ENCODE data around the gene EID3. TPM values are rescaled to one million over a fixed set of nuclear protein-coding genes. Genes with fewer than 3 reads are reported as not detected.
A peak's percentile ranks its signal among the peaks of the same experiment; 100 is the strongest.

Gene EID3
- total RNA-seq, 2 experiments from 2014 or later: 3.4 TPM

DNA sequence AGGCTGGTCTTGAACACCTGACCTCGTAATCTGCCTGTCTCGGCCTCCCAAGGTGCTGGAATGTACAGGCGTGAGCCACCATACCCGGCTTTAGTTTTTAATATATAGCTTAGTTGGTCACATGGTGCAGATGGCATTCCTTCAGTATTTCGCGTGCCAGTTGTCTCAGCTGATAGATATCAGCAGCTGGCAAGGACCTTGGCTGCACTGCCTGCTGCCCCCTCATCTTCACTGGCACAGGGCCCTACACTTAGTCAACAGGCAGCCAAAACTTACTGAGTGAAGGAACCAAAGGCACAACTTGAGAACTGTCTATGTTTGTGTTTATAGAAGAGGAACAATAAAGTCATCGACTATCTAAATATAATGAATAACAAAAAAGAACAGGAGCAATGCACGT is 31.0 kb downstream of the EID3 start:
- no peaks in the 10 kb centered on the region for H3K9me3 Mint-ChIP-seq
- DNase-seq: no peak
- no peak overlapping the region for H3K27ac Mint-ChIP-seq
- peaks cover 22% of the 10 kb centered on the region for H3K36me3 Mint-ChIP-seq (ENCODE audit: low read depth)
- no peaks in the 10 kb centered on the region for H3K4me1 Mint-ChIP-seq (ENCODE audit: low read depth)
- no peaks in the 10 kb centered on the region for H3K27me3 Mint-ChIP-seq (ENCODE audit: low read depth)
- intact Hi-C loops (cut with micrococcal nuclease): no loop called here
- CTCF ChIA-PET: interaction anchor here (0.7 kb wide), 1 partner anchor 47 kb away, joined by 3 read pairs; no protein-coding TSS in a partner anchor
- H3K4me3 Mint-ChIP-seq: no peak overlapping the region

DNA sequence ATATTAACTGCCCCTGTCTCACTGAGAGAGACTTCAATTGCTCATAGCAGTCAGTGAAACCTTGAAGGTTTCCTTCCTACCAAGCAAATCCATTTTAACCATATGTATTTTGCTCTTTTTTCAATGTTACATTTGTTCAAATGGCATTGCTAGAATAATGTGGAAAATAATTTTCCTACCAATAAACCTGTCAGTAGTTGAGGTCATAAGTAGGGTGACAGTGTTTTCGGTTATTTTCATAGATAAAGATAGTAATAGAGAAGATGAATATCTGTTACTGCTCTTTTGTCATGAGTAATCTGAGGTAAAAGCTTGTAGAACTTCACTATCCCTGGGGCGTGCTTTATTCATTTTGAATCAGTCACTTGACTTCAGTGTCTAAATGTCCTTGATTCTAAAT is 32.6 kb downstream of the EID3 start:
- Mint-ChIP-seq H3K27ac (no peak overlapping the region), H3K4me1 (ENCODE audit: low read depth) (no peaks in the 10 kb centered on the region), H3K27me3 (ENCODE audit: low read depth) (no peaks in the 10 kb centered on the region), H3K4me3 (no peak overlapping the region), H3K9me3 (no peaks in the 10 kb centered on the region), H3K36me3 (ENCODE audit: low read depth) (peaks cover 34% of the 10 kb centered on the region)
- DNase-seq: no peak
- CTCF ChIA-PET: interaction anchor here (0.6 kb wide), 1 partner anchor 528 kb away, joined by 3 read pairs; no protein-coding TSS in a partner anchor
- intact Hi-C loops (cut with micrococcal nuclease): no loop called here

- no peak for DNase-seq
- Mint-ChIP-seq H3K27ac (no peak overlapping the region), H3K9me3 (no peaks in the 10 kb centered on the region), H3K4me3 (no peak overlapping the region), H3K36me3 (ENCODE audit: low read depth) (peaks cover 36% of the 10 kb centered on the region), H3K4me1 (ENCODE audit: low read depth) (no peaks in the 10 kb centered on the region), H3K27me3 (ENCODE audit: low read depth) (no peaks in the 10 kb centered on the region)
- intact Hi-C loops (cut with micrococcal nuclease): no loop called here
- CTCF ChIA-PET: no interaction called here
Measured at GRCh38 chr12:104337030-104337558, 33.6 kb downstream of the EID3 start.

- Mint-ChIP-seq H3K27ac (no peak overlapping the region), H3K9me3 (no peaks in the 10 kb centered on the region), H3K4me1 (ENCODE audit: low read depth) (no peaks in the 10 kb centered on the region), H3K27me3 (ENCODE audit: low read depth) (no peaks in the 10 kb centered on the region), H3K36me3 (ENCODE audit: low read depth) (peaks cover 39% of the 10 kb centered on the region), H3K4me3 (no peak overlapping the region)
- intact Hi-C loops (cut with micrococcal nuclease): no loop called here
- CTCF ChIA-PET: interaction anchor here (0.6 to 1.4 kb wide), 3 partner anchors 19 to 120 kb away, joined by 3 to 7 read pairs (median 4); no protein-coding TSS in a partner anchor
- no peak for DNase-seq
Measured at GRCh38 chr12:104339663-104340062, 36.1 kb downstream of the EID3 start.

DNA sequence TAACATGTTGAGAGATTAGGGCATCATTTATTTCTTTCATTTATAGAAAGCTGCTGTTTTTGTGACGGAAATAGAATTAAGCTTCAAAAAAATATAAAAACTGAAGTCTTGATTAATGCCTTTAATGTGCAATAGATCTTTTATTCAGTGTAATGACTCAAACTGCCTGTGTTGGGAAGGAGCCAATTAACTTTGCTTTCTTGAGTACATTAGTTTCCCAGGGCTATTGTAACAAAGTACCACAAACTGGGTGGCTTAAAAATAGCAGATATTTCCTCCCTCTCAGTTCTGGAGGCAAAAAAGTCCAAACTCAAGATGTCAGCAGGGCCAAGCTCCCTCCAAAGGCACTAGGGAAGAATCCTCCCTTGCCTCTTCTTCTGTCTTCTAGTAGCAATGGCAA is 36.6 kb downstream of the EID3 start:
- peaks cover 37% of the 10 kb centered on the region for H3K36me3 Mint-ChIP-seq (ENCODE audit: low read depth)
- H3K4me1 Mint-ChIP-seq (ENCODE audit: low read depth): no peaks in the 10 kb centered on the region
- no peaks in the 10 kb centered on the region for H3K27me3 Mint-ChIP-seq (ENCODE audit: low read depth)
- H3K27ac Mint-ChIP-seq: no peak overlapping the region
- no peaks in the 10 kb centered on the region for H3K9me3 Mint-ChIP-seq
- CTCF ChIA-PET: interaction anchor here (0.6 to 1.4 kb wide), 3 partner anchors 12 to 42 kb away, joined by 3 to 4 read pairs (median 3); no protein-coding TSS in a partner anchor
- intact Hi-C loops (cut with micrococcal nuclease): no loop called here
- no peak for DNase-seq
- no peak overlapping the region for H3K4me3 Mint-ChIP-seq

GRCh38 chr12:104340925-104341611 is 37.5 kb downstream of the EID3 start:
- intact Hi-C loops (cut with micrococcal nuclease): no loop called here
- Mint-ChIP-seq H3K9me3 (no peaks in the 10 kb centered on the region), H3K36me3 (ENCODE audit: low read depth) (peaks cover 40% of the 10 kb centered on the region), H3K4me1 (ENCODE audit: low read depth) (no peaks in the 10 kb centered on the region), H3K4me3 (no peak overlapping the region), H3K27me3 (ENCODE audit: low read depth) (no peaks in the 10 kb centered on the region), H3K27ac (no peak overlapping the region)
- DNase-seq: no peak
- CTCF ChIA-PET: interaction anchor here (0.9 kb wide), 1 partner anchor 41 kb away, joined by 3 read pairs; no protein-coding TSS in a partner anchor

DNA sequence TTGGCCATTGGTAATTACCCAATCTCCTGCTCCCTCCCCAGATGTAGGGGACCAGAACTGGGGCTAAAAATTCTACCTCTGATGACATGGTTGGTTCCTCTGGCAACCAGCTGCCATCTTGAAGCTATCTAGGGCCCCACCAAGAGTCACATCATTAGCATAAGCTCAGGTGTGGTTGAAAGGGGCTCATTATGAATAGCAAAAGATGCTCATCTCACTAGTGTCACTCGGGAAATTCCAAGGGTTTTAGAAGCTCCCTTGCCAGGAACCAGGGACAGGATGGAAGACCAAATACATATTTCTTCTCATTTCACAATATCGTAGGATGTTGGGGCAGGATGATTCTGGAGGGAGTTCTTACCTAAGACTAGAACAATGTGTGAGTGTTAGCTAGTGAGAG is 38.6 kb downstream of the EID3 start:
- no peak overlapping the region for H3K27ac Mint-ChIP-seq

DNA sequence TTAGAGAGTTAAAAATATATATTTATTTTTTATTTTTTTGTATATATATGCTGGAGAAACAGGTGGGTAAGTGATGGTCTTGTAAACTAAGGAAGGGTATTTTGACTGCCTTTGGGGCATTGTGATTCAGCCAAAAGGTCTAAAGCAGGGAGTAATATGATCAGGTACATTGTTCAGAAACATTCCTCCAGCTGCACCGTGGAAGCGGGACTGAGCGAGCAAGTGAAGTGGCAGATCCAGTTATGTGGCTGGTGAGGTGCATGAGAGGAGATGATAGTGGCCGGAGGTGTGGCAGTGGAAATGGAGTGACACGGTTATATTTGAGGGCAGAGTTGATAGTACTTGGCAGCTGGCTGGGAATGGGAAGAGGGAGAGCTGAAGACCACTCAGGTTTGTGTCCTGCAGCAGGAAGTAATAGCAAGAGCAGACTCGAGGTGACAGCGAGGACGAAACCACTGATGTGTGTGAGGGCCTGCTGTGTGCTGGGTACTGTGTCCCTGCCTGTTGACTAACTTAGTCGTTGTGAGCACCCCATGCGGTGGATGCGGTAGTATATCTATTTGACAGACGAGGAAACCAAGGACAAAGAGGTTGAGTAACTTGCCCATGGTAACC is 39.2 kb downstream of the EID3 start:
- intact Hi-C loops (cut with micrococcal nuclease): no loop called here
- no peaks in the 10 kb centered on the region for H3K27me3 Mint-ChIP-seq (ENCODE audit: low read depth)
- no peak overlapping the region for H3K27ac Mint-ChIP-seq
- H3K4me3 Mint-ChIP-seq: no peak overlapping the region
- no peaks in the 10 kb centered on the region for H3K4me1 Mint-ChIP-seq (ENCODE audit: low read depth)
- H3K9me3 Mint-ChIP-seq: no peaks in the 10 kb centered on the region
- no peak for DNase-seq
- CTCF ChIA-PET: interaction anchor here (1.0 kb wide), 1 partner anchor 39 kb away, joined by 3 read pairs; no protein-coding TSS in a partner anchor
- peaks cover 40% of the 10 kb centered on the region for H3K36me3 Mint-ChIP-seq (ENCODE audit: low read depth)

More for the DNA sequence above, 38.6 kb downstream of the EID3 start:
- intact Hi-C loops (cut with micrococcal nuclease): no loop called here
- CTCF ChIA-PET: interaction anchor here (1.0 kb wide), 1 partner anchor 39 kb away, joined by 3 read pairs; no protein-coding TSS in a partner anchor
- Mint-ChIP-seq H3K4me3 (no peak overlapping the region), H3K27me3 (ENCODE audit: low read depth) (no peaks in the 10 kb centered on the region), H3K4me1 (ENCODE audit: low read depth) (no peaks in the 10 kb centered on the region), H3K36me3 (ENCODE audit: low read depth) (peaks cover 36% of the 10 kb centered on the region), H3K9me3 (no peaks in the 10 kb centered on the region)
- DNase-seq: no peak

DNA sequence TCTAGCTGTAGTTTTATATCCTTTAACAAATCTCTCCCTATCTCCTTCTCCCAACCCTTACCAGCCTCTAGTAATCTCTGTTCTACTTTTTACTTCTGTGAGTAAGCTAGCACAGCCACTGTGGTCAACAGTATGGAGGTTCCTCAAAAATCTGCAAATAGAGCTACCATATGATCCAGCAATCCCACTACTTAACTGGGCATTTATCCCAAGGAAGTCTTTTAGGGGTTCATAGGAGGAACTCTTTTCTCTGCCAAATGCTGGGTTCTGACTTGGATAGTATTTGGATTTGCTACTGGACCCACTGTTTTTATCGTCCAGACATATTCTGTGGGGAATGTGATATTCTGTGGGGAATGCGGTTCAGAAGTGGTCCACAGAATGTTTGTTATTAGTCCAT is 41.1 kb downstream of the EID3 start:
- H3K9me3 Mint-ChIP-seq: no peaks in the 10 kb centered on the region
- H3K4me1 Mint-ChIP-seq (ENCODE audit: low read depth): no peaks in the 10 kb centered on the region
- H3K27ac Mint-ChIP-seq: peak overlapping the region; percentile 10
- peaks cover 45% of the 10 kb centered on the region for H3K36me3 Mint-ChIP-seq (ENCODE audit: low read depth)
- DNase-seq: no peak
- CTCF ChIA-PET: interaction anchor here (1.0 kb wide), 1 partner anchor 37 kb away, joined by 3 read pairs; no protein-coding TSS in a partner anchor
- intact Hi-C loops (cut with micrococcal nuclease): no loop called here
- no peaks in the 10 kb centered on the region for H3K27me3 Mint-ChIP-seq (ENCODE audit: low read depth)
- no peak overlapping the region for H3K4me3 Mint-ChIP-seq

GRCh38 chr12:104345234-104346066 is 41.9 kb downstream of the EID3 start:
- intact Hi-C loops (cut with micrococcal nuclease): no loop called here
- peaks cover 38% of the 10 kb centered on the region for H3K36me3 Mint-ChIP-seq (ENCODE audit: low read depth)
- H3K4me3 Mint-ChIP-seq: no peak overlapping the region
- H3K9me3 Mint-ChIP-seq: no peaks in the 10 kb centered on the region
- H3K27ac Mint-ChIP-seq: no peak overlapping the region
- H3K4me1 Mint-ChIP-seq (ENCODE audit: low read depth): no peaks in the 10 kb centered on the region
- CTCF ChIA-PET: interaction anchor here (1.0 kb wide), 1 partner anchor 36 kb away, joined by 3 read pairs; no protein-coding TSS in a partner anchor
- no peaks in the 10 kb centered on the region for H3K27me3 Mint-ChIP-seq (ENCODE audit: low read depth)
- DNase-seq: no peak

DNA sequence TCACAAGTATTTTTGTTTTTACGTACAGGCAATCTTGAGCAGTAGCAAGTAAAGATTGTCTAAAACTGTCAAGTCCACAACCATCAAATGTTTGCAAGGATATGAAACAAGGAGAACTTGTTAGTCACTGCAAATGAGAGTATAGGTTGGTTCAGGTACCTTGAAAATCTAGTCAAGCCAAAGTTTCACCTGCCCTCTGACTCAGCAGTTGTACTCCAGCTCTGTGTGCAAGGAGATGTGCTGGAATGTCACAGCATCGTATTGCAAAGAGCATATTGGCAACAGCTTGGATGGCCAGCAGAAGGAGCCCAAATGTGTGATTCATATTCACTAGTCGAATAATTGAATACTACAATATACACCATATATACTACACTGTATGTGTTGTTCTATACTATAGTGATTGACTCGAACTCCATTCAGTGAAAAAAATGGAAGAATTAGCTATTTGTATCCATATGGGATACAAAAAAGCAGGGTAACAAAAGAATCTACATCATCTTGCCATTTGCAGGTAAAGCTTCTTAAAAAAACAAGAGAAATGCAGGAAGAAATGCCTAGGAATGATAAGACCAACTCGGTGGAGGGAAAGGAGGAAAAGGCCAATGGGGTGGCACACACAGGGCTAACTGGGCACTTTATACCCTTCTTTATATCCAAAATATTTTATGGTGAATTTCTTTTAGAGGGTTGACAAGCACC is 44.0 kb downstream of the EID3 start:
- H3K4me3 Mint-ChIP-seq: no peak overlapping the region
- H3K27ac Mint-ChIP-seq: no peak overlapping the region
- H3K4me1 Mint-ChIP-seq (ENCODE audit: low read depth): peaks cover 3% of the 10 kb centered on the region
- CTCF ChIA-PET: interaction anchor here (0.9 kb wide), 1 partner anchor 148 kb away, joined by 3 read pairs; no protein-coding TSS in a partner anchor
- no peaks in the 10 kb centered on the region for H3K27me3 Mint-ChIP-seq (ENCODE audit: low read depth)
- intact Hi-C loops (cut with micrococcal nuclease): no loop called here
- H3K36me3 Mint-ChIP-seq (ENCODE audit: low read depth): peaks cover 35% of the 10 kb centered on the region
- H3K9me3 Mint-ChIP-seq: no peaks in the 10 kb centered on the region
- DNase-seq: no peak

Measured in activated naive CD4-positive, alpha-beta T cell treated with anti-CD3 and anti-CD28 coated beads for 36 hours (primary cell).